ENCODE results near the gene HDAC4. TPM values are rescaled to one million over a fixed set of nuclear protein-coding genes. Genes with fewer than 3 reads are reported as not detected.

HDAC4 gene
- total RNA-seq, 4 donors from 2014 or later = 12.9 to 91.6 (median 39.8) TPM

GRCh38 chr2:239152239-239152915 lies 248.4 kb downstream of the HDAC4 start:
- peak overlapping the region in 1 of 3 donors; percentile 17 for H3K27ac ChIP-seq
- no peak for DNase-seq
- H3K9me3 ChIP-seq = no peaks in the 10 kb centered on the region
- no peaks in the 10 kb centered on the region for H3K4me1 ChIP-seq
- WGBS, 2 donors = 94 to 97% methylated on average over 10 of the region's 10 CpGs
- H3K4me3 ChIP-seq (replicated peaks in 1 of 3) = no peak overlapping the region
- TF ChIP-seq CTCF (IDR thresholded peaks at IDR 0.05) (no peak), POLR2A (IDR thresholded peaks at IDR 0.05) (no peak)
- intact Hi-C loops (cut with DNase I) = no loop called here
- H3K27me3 ChIP-seq = no peaks in the 10 kb centered on the region
- H3K36me3 ChIP-seq = peaks cover 7 to 16% of the 10 kb centered on the region in 2 donors

- no peak for TF ChIP-seq CTCF (IDR thresholded peaks at IDR 0.05)
- TF ChIP-seq POLR2A (IDR thresholded peaks at IDR 0.05) = no peak
- DNase-seq = no peak
- Histone ChIP-seq H3K36me3 (peaks cover 7 to 16% of the 10 kb centered on the region in 2 donors), H3K27ac (peak overlapping the region in 2 of 3 donors; percentile 45 to 54), H3K9me3 (no peaks in the 10 kb centered on the region), H3K4me1 (no peaks in the 10 kb centered on the region), H3K27me3 (no peaks in the 10 kb centered on the region), H3K4me3 (replicated peaks in 1 of 3) (no peak overlapping the region)
- 87 to 92% methylated on average over 14 of the region's 16 CpGs for WGBS, 2 donors
- intact Hi-C loops (cut with DNase I) = no loop called here
Measured at GRCh38 chr2:239151201-239152131, 249.4 kb downstream of the HDAC4 start.

GRCh38 chr2:239150125-239151011 lies 250.5 kb downstream of the HDAC4 start:
- TF ChIP-seq POLR2A (IDR thresholded peaks at IDR 0.05) = no peak
- TF ChIP-seq CTCF (IDR thresholded peaks at IDR 0.05) = no peak
- Histone ChIP-seq H3K27me3 (no peaks in the 10 kb centered on the region), H3K36me3 (peaks cover 7% of the 10 kb centered on the region in 2 donors), H3K27ac (peak overlapping the region in 1 of 3 donors; percentile 54), H3K4me3 (replicated peaks in 1 of 3) (no peak overlapping the region), H3K4me1 (peaks cover 0 to 6% of the 10 kb centered on the region in 2 donors), H3K9me3 (no peaks in the 10 kb centered on the region)
- intact Hi-C loops (cut with DNase I) = no loop called here
- DNase-seq = no peak
- WGBS, 2 donors = 71 to 75% methylated on average over 9 of the region's 9 CpGs

GRCh38 chr2:239149501-239149900 lies 251.3 kb downstream of the HDAC4 start:
- no peak for TF ChIP-seq CTCF (IDR thresholded peaks at IDR 0.05)
- TF ChIP-seq POLR2A (IDR thresholded peaks at IDR 0.05) = no peak
- intact Hi-C loops (cut with DNase I) = loop anchor here (10.0 kb wide), 1 partner anchor 245 kb away; no protein-coding TSS in a partner anchor

More at GRCh38 chr2:239149501-239149900, 251.3 kb downstream of the HDAC4 start:
- Histone ChIP-seq H3K9me3 (no peaks in the 10 kb centered on the region), H3K27ac (no peak overlapping the region), H3K36me3 (peaks cover 3 to 7% of the 10 kb centered on the region in 2 donors), H3K27me3 (no peaks in the 10 kb centered on the region), H3K4me1 (peaks cover 0 to 6% of the 10 kb centered on the region in 2 donors), H3K4me3 (replicated peaks in 1 of 3) (no peak overlapping the region)
- no peak for DNase-seq
- WGBS, 2 donors = 96 to 97% methylated on average over 17 of the region's 17 CpGs
